SU-DHL-6 (cell line): ENCODE results near the gene POPDC2.

Experiments
- CTCF ChIP-seq: fragments of 200-600 bp; sonication (generic); IDR thresholded peaks from one replicate; pipeline ENCODE4 v1.5.1; 2017; ENCODE audit warnings: antibody characterized with exemption, mild to moderate bottlenecking, low read length, moderate library complexity; ENCODE audit not compliant: insufficient read depth, poor library complexity, severe bottlenecking
- EZH2phosphoT487 ChIP-seq: fragments of 200-600 bp; sonication (generic), shearing (Covaris generic); conservative IDR thresholded peaks from 2 replicates; pipeline ENCODE4 v1.6.1; 2018; ENCODE audit warnings: mild to moderate bottlenecking, antibody characterized with exemption, low read length, moderate library complexity, mixed read lengths

DNA sequence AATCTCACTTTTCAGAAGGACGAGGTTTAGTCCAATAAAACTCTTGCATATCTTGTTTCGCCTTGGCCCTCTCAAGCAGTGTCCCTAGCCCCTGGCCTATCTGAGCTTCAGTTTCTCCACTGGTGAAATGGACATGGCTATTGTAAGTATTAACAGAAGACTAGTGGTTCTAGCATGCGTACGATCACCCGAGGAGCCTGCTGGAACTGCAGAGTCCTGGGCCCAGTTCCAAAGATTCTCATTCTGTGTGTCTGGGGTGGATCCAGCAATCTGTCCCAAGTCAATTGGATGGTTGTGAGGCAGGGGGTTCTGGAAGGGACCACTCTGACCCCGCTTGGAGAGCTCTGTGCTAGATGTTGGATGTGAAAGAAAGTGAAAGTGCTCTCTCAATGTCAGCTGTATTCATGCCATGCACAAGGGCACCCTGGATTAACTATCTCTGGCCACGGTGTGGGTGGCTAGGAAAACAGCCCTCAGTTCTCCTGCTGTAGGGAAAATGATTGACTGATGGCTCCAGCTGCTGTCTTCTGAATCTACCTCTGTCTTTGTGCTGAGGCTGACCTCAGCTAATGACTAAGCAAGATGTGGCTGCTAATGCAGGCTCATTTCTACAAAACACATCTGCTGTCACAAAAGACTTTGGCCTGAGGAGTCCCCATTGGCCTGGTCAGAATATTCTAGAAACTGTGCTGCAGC, 64.6 kb downstream of the POPDC2 start:
- TF ChIP-seq CTCF (no peak), EZH2phosphoT487 (no peak)
